ENCODE measurements around the gene CIBAR2.

CIBAR2 gene

GRCh38 chr16:85075236-85075924, 36.9 kb downstream of the CIBAR2 start:
- TF ChIP-seq, protein P1, sequence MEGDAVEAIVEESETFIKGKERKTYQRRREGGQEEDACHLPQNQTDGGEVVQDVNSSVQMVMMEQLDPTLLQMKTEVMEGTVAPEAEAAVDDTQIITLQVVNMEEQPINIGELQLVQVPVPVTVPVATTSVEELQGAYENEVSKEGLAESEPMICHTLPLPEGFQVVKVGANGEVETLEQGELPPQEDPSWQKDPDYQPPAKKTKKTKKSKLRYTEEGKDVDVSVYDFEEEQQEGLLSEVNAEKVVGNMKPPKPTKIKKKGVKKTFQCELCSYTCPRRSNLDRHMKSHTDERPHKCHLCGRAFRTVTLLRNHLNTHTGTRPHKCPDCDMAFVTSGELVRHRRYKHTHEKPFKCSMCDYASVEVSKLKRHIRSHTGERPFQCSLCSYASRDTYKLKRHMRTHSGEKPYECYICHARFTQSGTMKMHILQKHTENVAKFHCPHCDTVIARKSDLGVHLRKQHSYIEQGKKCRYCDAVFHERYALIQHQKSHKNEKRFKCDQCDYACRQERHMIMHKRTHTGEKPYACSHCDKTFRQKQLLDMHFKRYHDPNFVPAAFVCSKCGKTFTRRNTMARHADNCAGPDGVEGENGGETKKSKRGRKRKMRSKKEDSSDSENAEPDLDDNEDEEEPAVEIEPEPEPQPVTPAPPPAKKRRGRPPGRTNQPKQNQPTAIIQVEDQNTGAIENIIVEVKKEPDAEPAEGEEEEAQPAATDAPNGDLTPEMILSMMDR (IDR thresholded peaks at IDR 0.05; ENCODE audit: low read depth, low read length, missing control alignments) = no peak
- in situ Hi-C loops (cut with HindIII; ENCODE audit: low sequenced_read_pairs) = no loop called here
- no peak for DNase-seq (ENCODE audit: low read depth)

DNA sequence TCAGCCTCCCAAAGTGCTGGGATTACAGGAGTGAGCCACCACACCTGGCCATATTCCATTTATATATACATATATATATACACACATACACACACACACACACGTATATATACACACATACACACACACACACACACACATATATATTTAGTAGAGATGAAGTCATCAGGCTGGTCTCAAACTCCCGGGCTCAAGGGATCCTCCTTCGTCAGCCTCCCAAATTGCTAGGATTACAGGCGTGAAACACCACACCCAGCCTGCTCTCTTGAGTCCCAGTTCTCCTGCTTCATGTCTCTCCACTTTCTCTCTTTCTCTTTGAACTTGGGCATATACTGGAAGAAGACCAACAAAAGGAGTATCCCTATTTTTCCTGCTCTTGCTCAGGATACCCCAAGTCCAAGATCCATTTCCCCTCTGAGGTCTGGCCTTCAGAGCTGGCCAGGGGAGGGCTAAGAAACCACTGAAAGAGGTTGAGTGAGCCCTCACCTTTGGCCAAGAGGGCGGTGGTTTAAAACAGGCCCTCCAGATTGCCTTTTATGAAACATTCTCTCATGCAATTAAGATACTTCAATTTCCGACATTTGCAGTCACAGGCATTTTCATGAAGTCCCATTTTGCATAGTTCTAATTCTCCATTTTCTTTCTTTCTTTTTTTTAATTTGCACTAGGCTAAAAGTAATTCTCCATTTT, 37.9 kb downstream of the CIBAR2 start:
- no peak overlapping the region for H3K4me3 ChIP-seq (ENCODE audit: low read depth, low read length)
- TF ChIP-seq, protein P1 (IDR thresholded peaks at IDR 0.05; ENCODE audit: low read depth, low read length, missing control alignments) = no peak
- no peak for DNase-seq (ENCODE audit: low read depth)
- in situ Hi-C loops (cut with HindIII; ENCODE audit: low sequenced_read_pairs) = no loop called here

More at GRCh38 chr16:85075236-85075924, 36.9 kb downstream of the CIBAR2 start:
- H3K4me3 ChIP-seq (ENCODE audit: low read depth, low read length) = no peak overlapping the region

- in situ Hi-C loops (cut with HindIII; ENCODE audit: low sequenced_read_pairs) = no loop called here
- no peak overlapping the region for H3K4me3 ChIP-seq (ENCODE audit: low read depth, low read length)
- TF ChIP-seq, protein P1 (IDR thresholded peaks at IDR 0.05; ENCODE audit: low read depth, low read length, missing control alignments) = no peak
- DNase-seq (ENCODE audit: low read depth) = no peak
Observed at GRCh38 chr16:85072947-85073346, 39.3 kb downstream of the CIBAR2 start.

GRCh38 chr16:85072076-85072860, 40.0 kb downstream of the CIBAR2 start:
- H3K4me3 ChIP-seq (ENCODE audit: low read depth, low read length) = no peak overlapping the region
- in situ Hi-C loops (cut with HindIII; ENCODE audit: low sequenced_read_pairs) = no loop called here
- no peak for DNase-seq (ENCODE audit: low read depth)
- TF ChIP-seq, protein P1 (IDR thresholded peaks at IDR 0.05; ENCODE audit: low read depth, low read length, missing control alignments) = no peak

DNA sequence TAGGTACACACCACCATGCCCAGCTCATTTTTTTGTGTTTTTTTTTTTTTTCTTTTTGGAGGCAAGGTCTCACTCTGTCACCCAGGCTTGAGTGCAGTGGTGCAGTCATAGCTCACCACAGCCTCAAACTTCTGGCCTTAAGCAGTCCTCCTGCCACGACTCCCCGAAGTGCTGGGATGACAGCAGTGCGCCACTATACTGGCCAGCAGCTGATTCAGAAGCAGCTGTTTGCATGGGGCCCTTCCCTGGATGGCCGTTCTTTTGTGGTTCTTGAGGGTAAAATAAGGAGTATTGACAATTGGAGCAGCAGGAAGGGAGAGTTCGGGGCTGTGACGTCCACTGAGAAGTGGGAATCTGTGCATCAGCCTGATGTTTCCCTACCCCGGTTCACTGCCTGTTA, 43.1 kb downstream of the CIBAR2 start:
- no peak overlapping the region for H3K4me3 ChIP-seq (ENCODE audit: low read depth, low read length)
- DNase-seq (ENCODE audit: low read depth) = no peak
- in situ Hi-C loops (cut with HindIII; ENCODE audit: low sequenced_read_pairs) = no loop called here
- TF ChIP-seq, protein P1 (IDR thresholded peaks at IDR 0.05; ENCODE audit: low read depth, low read length, missing control alignments) = no peak

DNA sequence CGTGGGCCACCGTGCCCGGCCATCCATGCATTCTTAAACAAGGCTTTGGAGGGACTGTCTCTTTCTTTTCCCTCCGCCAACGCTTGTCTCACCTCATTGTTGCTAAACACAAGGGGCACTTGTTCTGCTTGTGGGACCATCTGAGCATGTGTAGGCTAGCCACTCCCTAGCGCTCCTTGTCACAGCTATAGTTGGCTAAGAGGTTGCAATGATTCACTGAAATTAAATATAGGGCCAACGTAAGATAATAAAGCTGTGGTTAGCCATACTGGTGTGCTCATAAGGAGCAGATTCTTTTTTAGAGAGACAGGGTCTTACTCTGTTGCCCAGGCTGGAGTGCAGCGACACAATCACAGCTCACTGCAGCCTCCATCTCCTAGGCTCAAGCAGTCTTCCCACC, 43.5 kb downstream of the CIBAR2 start:
- TF ChIP-seq, protein P1 (IDR thresholded peaks at IDR 0.05; ENCODE audit: low read depth, low read length, missing control alignments) = no peak
- no peak for DNase-seq (ENCODE audit: low read depth)
- in situ Hi-C loops (cut with HindIII; ENCODE audit: low sequenced_read_pairs) = no loop called here
- H3K4me3 ChIP-seq (ENCODE audit: low read depth, low read length) = no peak overlapping the region
